Body of pancreas (tissue), 4 donors: ENCODE results near the gene BBS10.

ENCODE experiments used
- POLR2A ChIP-seq, 3 donors: fragments of 450-650 bp; IDR thresholded peaks; one replicate each; pipeline ENCODE4 v1.6.1; 2016; ENCODE audit warnings: antibody characterized with exemption in 3 of 3, mild to moderate bottlenecking in 2 of 3
- TF ChIP-seq, protein P1 (sequence below), 7 experiments: fragments of 450-650 bp in 4 of 7; fragments of 200-600 bp in 3 of 7; sonication (generic) in 3 of 7; IDR thresholded peaks; one replicate each; pipeline ENCODE4 v1.5.1; 2016 to 2019; ENCODE audit warnings: antibody characterized with exemption in 7 of 7

DNA sequence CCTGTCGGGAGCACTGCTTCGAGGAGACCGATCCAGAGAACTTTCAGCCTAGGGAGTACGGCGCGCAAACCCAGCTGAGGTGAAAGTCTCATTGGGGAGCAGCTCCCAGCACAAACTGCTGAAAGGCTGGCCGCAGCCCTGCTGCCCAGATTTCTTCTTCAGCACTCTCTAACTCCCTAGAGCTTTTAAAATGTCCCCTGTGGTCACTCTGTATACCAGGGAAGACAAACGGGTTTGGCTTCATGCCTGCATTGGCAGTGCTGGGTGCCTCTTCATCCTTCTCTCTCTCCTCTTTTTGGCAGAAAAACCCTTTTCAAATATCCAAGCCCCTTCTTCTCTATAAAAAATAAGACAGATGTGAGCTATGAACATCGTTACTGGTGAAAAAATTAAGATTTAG is 34.9 kb downstream of the BBS10 start:
- TF ChIP-seq, protein P1, sequence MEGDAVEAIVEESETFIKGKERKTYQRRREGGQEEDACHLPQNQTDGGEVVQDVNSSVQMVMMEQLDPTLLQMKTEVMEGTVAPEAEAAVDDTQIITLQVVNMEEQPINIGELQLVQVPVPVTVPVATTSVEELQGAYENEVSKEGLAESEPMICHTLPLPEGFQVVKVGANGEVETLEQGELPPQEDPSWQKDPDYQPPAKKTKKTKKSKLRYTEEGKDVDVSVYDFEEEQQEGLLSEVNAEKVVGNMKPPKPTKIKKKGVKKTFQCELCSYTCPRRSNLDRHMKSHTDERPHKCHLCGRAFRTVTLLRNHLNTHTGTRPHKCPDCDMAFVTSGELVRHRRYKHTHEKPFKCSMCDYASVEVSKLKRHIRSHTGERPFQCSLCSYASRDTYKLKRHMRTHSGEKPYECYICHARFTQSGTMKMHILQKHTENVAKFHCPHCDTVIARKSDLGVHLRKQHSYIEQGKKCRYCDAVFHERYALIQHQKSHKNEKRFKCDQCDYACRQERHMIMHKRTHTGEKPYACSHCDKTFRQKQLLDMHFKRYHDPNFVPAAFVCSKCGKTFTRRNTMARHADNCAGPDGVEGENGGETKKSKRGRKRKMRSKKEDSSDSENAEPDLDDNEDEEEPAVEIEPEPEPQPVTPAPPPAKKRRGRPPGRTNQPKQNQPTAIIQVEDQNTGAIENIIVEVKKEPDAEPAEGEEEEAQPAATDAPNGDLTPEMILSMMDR (IDR thresholded peaks at IDR 0.05) = no peak
- TF ChIP-seq POLR2A (IDR thresholded peaks at IDR 0.05) = no peak
